Thyroid gland (tissue), 4 donors: ENCODE measurements around the gene ATXN1.

ENCODE experiments used
- POLR2A ChIP-seq, 2 donors: fragments of 450-650 bp; IDR thresholded peaks; one replicate each; pipeline ENCODE4 v1.6.1; 2017; ENCODE audit warnings: antibody characterized with exemption in 2 of 2, mild to moderate bottlenecking in 2 of 2, moderate library complexity in 1 of 2
- TF ChIP-seq, protein P1 (sequence below), 6 experiments: fragments of 200-600 bp in 3 of 6; fragments of 450-650 bp in 3 of 6; sonication (generic) in 3 of 6; IDR thresholded peaks; one replicate each; pipeline ENCODE4 v1.5.1; 2016 to 2019; ENCODE audit warnings: antibody characterized with exemption in 6 of 6, mild to moderate bottlenecking in 2 of 6, inconsistent platforms in 1 of 6, moderate library complexity in 1 of 6

DNA sequence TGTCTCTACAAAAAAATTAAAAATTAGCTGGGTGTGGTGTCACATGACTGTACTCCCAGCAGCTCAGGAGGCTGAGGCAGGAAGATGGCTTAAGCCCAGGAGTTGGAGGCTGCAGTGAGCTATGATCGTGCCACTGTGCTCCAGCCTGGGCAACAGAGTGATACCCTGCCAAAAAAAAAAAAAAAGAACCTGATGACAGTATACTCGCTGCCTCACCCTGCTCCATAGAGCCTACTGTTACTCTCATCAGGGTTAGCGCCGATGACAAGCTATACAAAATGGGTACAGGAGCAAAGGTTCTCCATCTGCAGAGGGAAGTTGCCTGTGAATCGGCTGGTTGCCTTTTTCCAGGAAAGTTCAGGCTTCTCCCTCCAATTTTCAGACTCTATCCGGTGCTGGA is 469.5 kb downstream of the ATXN1 start:
- TF ChIP-seq, protein P1, sequence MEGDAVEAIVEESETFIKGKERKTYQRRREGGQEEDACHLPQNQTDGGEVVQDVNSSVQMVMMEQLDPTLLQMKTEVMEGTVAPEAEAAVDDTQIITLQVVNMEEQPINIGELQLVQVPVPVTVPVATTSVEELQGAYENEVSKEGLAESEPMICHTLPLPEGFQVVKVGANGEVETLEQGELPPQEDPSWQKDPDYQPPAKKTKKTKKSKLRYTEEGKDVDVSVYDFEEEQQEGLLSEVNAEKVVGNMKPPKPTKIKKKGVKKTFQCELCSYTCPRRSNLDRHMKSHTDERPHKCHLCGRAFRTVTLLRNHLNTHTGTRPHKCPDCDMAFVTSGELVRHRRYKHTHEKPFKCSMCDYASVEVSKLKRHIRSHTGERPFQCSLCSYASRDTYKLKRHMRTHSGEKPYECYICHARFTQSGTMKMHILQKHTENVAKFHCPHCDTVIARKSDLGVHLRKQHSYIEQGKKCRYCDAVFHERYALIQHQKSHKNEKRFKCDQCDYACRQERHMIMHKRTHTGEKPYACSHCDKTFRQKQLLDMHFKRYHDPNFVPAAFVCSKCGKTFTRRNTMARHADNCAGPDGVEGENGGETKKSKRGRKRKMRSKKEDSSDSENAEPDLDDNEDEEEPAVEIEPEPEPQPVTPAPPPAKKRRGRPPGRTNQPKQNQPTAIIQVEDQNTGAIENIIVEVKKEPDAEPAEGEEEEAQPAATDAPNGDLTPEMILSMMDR (IDR thresholded peaks at IDR 0.05): no peak
- no peak for TF ChIP-seq POLR2A (IDR thresholded peaks at IDR 0.05)
